SU-DHL-6 (cell line): ENCODE measurements around the gene PHACTR1.

ENCODE experiments used
- CTCF ChIP-seq: fragments of 200-600 bp; sonication (generic); IDR thresholded peaks from one replicate; pipeline ENCODE4 v1.5.1; 2017; ENCODE audit warnings: antibody characterized with exemption, mild to moderate bottlenecking, low read length, moderate library complexity; ENCODE audit not compliant: insufficient read depth, poor library complexity, severe bottlenecking
- EZH2phosphoT487 ChIP-seq: fragments of 200-600 bp; sonication (generic), shearing (Covaris generic); conservative IDR thresholded peaks from 2 replicates; pipeline ENCODE4 v1.6.1; 2018; ENCODE audit warnings: mild to moderate bottlenecking, antibody characterized with exemption, low read length, moderate library complexity, mixed read lengths

- TF ChIP-seq CTCF (peak; percentile 36), EZH2phosphoT487 (no peak)
Measured at GRCh38 chr6:13229205-13230085, 512.9 kb downstream of the PHACTR1 start.
